HG02943 (cell line): Measurements from ENCODE around the gene FCHO2.

Source experiments
- ATAC-seq: cut with Tn5 transposase; IDR thresholded peaks from one replicate; pipeline ENCODE4 v1.9.1; 2021; ENCODE audit warnings: mild to moderate bottlenecking, low read depth, moderate library complexity; ENCODE audit not compliant: unreplicated experiment

Gene FCHO2

GRCh38 chr5:73027361-73027760 is 71.5 kb downstream of the FCHO2 start:
- ATAC-seq, result no peak

- ATAC-seq, result no peak
These were observed 72.0 kb downstream of the FCHO2 start for GRCh38 chr5:73027816-73028215.

DNA sequence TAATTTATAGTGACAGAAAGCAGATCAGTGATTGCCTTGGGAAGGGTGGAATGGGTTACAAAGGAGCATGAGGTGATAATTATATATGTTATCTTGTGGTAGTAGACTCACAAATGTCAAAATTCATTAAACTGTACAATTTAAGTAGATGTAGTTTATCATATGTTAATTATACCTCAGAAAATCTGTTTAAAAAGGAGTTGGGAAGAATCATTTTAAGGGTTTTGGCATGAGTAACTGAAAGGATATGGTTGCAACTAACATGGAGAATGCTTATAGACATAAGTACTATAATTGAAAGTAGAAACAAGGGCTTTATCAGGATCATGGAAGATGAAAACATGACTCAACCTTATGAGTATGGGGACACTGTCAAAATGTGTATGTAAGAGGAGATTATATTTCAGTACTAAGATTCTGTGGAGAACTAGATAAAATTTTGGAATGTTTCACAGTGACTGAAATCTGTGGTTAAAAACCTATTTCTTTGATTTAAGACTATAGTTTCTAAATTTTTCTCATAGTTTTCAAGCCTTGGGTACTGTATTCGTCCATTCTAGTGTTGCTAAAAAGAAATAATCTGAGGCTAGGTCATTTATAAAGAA is 73.3 kb downstream of the FCHO2 start:
- ATAC-seq, result no peak

DNA sequence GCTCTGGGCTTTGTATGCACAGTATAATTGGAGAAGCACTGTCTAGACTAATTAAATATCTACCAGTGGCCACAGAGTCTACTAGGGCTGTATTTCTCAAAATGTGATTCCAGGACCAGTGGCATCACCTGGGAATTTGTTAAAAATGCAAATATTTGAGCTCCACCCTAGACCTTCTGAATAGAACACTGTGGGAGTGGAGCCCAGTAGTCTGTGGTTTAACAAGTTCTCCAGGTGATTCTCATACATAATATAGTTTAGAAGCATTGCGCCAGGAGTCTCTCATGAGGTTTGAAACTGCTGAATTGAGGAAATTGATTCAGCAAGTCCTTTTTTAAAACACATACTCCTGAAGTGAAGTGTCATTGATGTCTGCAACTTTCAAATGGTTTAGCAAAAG is 74.7 kb downstream of the FCHO2 start:
- no peak for ATAC-seq

- ATAC-seq, result no peak
These were observed 75.2 kb downstream of the FCHO2 start for GRCh38 chr5:73030995-73031394.

GRCh38 chr5:73031839-73032238 is 76.0 kb downstream of the FCHO2 start:
- no peak for ATAC-seq

DNA sequence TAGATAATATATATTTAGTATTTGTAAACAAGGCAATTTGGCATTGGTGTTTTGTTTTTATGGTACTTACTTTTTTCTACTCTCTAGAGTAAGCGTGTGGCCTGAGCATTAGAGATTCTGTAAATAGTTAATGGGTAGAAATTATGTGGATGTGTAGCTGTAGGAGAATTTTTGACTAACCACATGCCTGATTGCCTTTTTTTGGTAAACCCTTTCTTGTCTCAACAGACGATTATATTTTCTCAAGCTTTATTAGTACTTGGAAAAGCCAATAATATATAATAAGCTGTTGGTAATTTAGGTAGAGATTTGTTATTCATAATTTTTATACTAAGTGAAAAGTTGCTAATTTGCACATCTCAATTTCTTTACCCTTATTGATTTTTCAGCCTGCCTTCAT is 76.8 kb downstream of the FCHO2 start:
- ATAC-seq, result no peak

DNA sequence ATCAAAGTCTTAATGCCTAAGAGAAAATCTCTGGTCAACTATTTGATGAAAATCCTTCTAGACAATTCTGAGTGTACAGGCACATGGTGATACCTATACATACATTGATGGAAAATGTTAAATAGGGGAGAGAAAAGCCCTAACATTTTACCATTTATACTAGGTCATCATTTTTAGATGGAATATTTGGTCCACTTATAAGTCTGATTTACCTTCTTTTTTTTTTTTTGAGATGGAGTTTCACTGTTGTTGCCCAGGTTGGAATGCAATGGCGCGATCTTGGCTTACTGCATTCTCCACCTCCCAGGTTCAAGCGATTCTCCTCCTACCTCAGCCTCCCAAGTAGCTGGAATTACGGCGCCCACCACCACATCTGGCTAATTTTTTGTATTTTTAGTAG is 81.7 kb downstream of the FCHO2 start:
- ATAC-seq, result no peak

DNA sequence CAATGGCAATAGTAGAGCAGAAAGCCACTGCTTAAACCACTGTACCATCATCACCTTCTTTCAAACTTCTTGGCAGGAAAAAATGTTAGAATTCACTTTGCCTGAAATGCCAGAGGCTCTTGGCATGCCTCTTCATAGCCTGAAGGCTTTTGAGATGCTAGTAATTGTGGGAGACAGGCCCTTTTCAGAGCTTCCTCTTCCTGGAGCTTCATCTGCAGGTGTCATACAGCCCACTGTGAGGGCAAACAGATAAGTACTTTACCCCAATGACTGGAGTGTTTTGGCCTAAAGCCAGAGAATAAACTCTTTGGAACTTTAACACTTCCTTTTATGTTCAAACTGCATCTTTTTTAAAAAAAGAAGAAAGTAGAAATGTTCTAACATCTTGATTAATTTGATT is 83.2 kb downstream of the FCHO2 start:
- ATAC-seq, result no peak

DNA sequence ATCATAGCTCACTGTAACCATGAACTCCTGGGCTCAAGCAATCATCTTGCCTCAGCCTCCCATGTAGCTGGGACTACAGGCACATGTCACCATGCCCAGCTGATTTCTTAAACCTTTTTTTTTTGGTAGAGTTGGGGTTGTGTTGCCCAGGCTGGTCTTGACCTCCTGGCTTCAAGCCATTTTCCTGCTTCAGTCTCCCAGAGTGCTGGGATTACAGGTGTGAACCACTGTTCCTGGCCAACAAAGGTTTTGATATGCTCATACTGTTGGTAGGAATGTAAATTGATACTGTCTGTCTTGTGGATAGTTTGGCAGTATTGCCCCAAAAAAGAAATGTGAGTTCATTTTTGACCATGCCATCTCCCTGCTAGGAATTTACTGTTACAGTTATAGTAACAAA is 87.2 kb downstream of the FCHO2 start:
- no peak for ATAC-seq

DNA sequence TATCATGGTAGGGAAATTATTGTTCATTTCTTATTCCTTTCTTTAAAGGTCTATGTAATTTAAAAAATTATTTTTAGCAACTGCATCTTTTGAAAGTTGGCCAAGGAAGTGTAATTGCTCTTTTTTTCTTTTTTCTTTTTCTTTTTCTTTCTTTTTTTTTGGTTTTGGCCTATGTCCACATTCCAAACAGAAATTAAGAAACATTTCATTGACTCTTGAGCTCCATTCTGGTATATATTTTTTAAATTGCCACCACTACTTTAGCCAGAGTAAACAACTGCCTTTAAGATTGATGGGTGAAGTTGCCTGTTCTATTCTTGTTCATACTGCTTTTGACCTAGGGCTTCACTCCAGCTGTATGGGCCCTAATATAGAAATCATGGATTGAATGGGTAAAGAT is 88.7 kb downstream of the FCHO2 start:
- no peak for ATAC-seq

- no peak for ATAC-seq
These were observed 89.8 kb downstream of the FCHO2 start for GRCh38 chr5:73045623-73046022.

GRCh38 chr5:73061593-73061992 is 105.8 kb downstream of the FCHO2 start:
- ATAC-seq, result no peak

DNA sequence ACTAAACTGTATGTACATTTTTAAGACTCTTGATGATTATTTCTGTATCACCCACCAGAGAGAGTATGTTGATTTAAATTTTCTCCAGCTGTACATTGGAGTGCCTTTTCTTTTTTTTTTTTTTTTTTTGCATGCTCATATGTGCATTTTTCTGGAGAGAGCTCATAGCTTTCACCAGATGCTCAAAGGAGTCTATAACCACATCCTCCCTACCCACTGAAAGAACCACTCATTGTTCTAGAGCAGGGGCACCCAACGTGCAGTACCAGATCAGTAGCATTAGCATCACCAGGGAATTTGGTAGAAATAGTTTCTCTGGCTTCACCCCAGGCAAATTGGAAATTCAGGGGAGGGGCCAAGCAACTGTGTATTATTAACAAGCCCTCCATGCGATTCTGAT is 110.6 kb downstream of the FCHO2 start:
- no peak for ATAC-seq

GRCh38 chr5:73067213-73067612 is 111.4 kb downstream of the FCHO2 start:
- ATAC-seq, result no peak

DNA sequence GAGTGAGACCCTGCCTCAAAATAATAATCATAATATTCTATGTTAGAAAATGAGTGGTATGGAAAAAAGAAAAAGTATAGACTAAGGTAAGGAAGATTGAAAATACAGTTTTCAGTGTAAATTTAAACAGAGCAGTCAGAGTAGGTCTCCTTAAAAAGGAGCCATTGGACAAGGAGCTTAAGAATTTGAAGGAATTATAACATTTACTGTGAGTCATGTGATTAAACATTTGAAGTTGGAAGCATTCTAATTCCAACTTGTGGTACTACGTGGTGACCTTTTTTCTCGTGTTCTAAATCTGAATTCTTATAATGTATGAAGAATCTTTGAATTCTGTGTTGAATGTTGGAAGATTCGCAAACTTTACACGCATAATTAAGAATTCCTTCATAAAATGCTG is 125.3 kb downstream of the FCHO2 start:
- no peak for ATAC-seq

DNA sequence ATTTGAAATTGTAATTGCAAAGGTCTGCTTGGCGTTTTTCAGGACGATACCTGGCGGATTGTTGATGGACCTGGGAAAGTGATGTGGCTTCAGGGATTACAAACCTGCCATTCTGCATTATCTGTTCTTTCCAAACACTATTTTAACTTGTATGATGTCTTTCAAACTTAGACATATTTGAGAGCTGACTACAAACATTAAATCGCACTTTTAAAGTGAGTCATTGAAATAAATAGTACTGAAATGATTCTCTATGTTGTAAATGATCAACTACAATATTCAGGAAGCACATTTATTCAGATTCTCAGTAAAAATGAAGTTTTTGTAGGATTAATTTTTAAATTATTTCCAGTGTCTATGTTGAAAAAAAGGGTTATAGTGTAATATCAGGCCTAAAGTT is 132.2 kb downstream of the FCHO2 start:
- no peak for ATAC-seq

DNA sequence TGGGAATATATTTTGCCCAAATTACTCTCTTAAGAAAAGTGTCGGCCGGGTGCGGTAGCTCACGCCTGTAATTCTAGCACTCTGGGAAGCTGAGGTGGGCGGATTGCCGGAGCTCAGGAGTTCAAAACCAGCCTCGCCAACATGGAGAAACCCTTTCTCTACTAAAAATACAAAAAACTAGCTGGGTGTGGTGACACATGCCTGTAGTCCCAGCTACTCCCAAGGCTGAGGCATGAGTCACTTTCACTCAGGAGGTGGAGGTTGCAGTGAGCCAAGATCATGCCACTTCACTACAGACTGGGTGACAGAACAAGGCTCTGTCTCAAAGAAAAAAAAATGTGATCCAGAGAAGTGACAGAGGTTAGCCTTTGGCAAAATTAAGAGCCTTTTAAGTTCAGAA is 138.1 kb downstream of the FCHO2 start:
- ATAC-seq, result no peak

GRCh38 chr5:73094415-73094814 is 138.6 kb downstream of the FCHO2 start:
- ATAC-seq, result no peak

- ATAC-seq, result no peak
These were observed 139.9 kb downstream of the FCHO2 start for GRCh38 chr5:73095564-73096238.

DNA sequence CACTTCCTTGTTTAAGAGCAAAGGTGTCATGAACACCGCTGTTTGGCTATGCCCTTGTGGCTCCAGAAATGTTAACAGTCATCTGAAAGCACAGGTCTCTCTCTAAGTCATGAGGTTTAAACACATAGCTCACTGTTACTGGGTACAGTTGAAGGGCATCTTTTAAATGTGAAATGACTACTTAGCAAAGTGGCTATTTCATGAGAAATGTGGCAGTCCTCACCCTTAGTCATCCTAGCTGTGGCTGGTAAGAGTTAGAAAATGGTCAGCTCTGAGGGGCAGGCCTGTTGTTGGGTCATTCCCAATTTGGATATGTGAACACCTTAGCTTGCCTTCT is 140.4 kb downstream of the FCHO2 start:
- no peak for ATAC-seq

GRCh38 chr5:73097740-73098139 is 141.9 kb downstream of the FCHO2 start:
- ATAC-seq, result no peak

DNA sequence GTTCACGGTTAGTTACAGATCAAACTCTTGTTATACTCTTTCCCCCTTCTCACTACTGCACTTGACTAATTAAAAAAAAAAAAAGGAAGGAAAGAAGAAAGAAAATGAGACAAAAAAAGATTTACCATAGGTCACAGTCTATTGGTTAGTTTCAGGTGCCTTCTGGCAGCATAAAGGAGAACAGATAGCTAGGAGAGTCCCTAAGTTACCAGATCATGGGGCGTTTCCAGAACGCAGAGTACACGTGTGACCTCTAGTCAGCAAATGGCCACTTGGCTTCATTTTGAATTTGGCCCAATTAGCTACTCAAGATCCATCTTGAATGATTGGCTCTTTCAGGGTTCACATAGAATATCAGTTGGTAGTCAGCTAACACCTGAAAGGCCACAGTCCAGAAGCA is 144.3 kb downstream of the FCHO2 start:
- no peak for ATAC-seq
